ENCODE results near the gene ADSS1. TPM values are rescaled to one million over a fixed set of nuclear protein-coding genes. Genes with fewer than 3 reads are reported as not detected.

The ADSS1 gene
- polyA plus RNA-seq, 1 donor (not counting 4 experiments of a cell fraction or from before 2014, with no cell fraction given) = 1.7 TPM

DNA sequence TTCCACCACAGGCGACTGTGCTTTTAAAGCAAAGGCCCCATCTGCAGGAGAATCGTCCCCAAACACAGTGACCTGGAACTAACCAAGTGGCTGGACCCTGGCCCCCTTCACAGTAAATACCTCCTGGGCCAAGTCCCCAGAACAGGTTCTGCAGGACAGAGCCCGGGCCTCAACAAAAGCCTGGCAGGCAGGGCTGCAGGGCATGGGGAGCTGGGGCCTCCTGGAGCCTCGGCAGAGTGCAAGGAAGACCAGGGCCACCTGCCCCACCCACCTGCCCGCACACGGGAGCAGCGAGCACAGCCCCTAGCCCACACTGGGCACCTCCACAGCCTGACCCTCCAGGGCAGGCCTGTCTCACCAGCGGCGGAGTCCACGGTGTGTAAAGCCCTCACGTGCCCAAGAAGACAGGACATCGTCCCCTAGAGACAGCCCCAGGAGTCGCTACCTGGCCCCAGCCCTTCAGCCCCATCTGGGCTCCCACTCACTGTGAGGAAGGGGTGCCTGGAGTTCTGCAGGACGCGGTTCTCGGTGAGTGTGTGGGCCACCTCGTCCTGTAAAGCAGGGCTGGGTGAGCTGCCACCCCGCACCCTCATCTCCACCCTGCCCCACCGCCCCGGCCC lies 50.5 kb downstream of the ADSS1 start:
- FAIRE-seq = no peak
- dilution Hi-C loops (cut with MboI; ENCODE audit: extremely low pct_ligation_motif_present, low sequenced_read_pairs) = no loop called here
- H3K9me3 ChIP-seq (ENCODE audit: control insufficient read depth, low read depth, low read length) = no peaks in the 10 kb centered on the region
- no peak overlapping the region for H3K9ac ChIP-seq (ENCODE audit: control insufficient read depth, extremely low read depth, insufficient read depth, low read length)
- H3K4me1 ChIP-seq (ENCODE audit: control insufficient read depth, extremely low read depth, insufficient read depth, low read length) = no peaks in the 10 kb centered on the region
- H3K4me2 ChIP-seq (ENCODE audit: control insufficient read depth, extremely low read depth, insufficient read depth, low read depth, low read length) = no peak overlapping the region
- H3K36me3 ChIP-seq (ENCODE audit: control insufficient read depth in 2 of 2, extremely low read depth in 1 of 2, insufficient read depth in 2 of 2, low read length in 2 of 2) = peaks cover 26 to 29% of the 10 kb centered on the region in 2 experiments
- no peak overlapping the region for H2AFZ ChIP-seq (ENCODE audit: control insufficient read depth, low read length)
- H3K9me1 ChIP-seq (ENCODE audit: control insufficient read depth, extremely low read depth, insufficient read depth, low read length) = no peaks in the 10 kb centered on the region
- H3K79me2 ChIP-seq (ENCODE audit: control insufficient read depth, insufficient read depth, low read length) = no peaks in the 10 kb centered on the region
- no peak for TF ChIP-seq EZH2 (IDR thresholded peaks at IDR 0.05; ENCODE audit: low read length)
- TF ChIP-seq, protein P1, sequence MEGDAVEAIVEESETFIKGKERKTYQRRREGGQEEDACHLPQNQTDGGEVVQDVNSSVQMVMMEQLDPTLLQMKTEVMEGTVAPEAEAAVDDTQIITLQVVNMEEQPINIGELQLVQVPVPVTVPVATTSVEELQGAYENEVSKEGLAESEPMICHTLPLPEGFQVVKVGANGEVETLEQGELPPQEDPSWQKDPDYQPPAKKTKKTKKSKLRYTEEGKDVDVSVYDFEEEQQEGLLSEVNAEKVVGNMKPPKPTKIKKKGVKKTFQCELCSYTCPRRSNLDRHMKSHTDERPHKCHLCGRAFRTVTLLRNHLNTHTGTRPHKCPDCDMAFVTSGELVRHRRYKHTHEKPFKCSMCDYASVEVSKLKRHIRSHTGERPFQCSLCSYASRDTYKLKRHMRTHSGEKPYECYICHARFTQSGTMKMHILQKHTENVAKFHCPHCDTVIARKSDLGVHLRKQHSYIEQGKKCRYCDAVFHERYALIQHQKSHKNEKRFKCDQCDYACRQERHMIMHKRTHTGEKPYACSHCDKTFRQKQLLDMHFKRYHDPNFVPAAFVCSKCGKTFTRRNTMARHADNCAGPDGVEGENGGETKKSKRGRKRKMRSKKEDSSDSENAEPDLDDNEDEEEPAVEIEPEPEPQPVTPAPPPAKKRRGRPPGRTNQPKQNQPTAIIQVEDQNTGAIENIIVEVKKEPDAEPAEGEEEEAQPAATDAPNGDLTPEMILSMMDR (optimal IDR thresholded peaks at IDR 0.05 in 1 of 3, IDR thresholded peaks at IDR 0.05 in 1 of 3, conservative IDR thresholded peaks at IDR 0.05 in 1 of 3; ENCODE audit: extremely low read depth in 1 of 3, insufficient read depth in 2 of 3, low read length in 3 of 3) = no peak
- no peaks in the 10 kb centered on the region for H4K20me1 ChIP-seq (ENCODE audit: control insufficient read depth, extremely low read depth, insufficient read depth, low read length)
- H3K4me3 ChIP-seq (ENCODE audit: control insufficient read depth in 2 of 3, extremely low read depth in 1 of 3, insufficient read depth in 2 of 3, low read depth in 1 of 3, low read length in 3 of 3) = no peak overlapping the region
- DNase-seq (ENCODE audit: low read depth, low spot score) = no peak
- H3K27ac ChIP-seq (ENCODE audit: control insufficient read depth, insufficient read depth, low read length) = no peak overlapping the region
- H3K27me3 ChIP-seq (ENCODE audit: control insufficient read depth, extremely low read depth, insufficient read depth, low read length) = no peaks in the 10 kb centered on the region

DNA sequence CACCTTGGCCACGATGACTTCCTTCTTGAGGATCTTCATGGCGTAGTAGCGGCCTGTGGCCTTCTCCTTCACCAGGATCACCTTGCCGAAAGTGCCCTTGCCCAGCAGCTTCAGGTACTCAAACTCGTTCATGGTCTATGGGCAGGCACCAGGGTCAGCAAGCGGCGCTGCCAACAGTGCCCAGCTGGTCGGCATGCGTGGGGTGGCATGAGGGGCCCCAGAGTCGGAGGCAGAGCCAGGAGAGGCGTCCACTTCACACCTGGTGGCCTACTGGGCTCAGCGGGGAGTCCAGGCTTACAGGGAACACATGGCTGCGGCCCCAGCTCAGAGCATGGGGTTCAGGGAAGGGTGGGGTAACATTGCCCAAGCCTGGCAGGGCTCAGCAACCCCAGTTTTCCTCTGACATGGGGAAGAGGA lies 51.1 kb downstream of the ADSS1 start:
- Histone ChIP-seq H3K4me2 (ENCODE audit: control insufficient read depth, extremely low read depth, insufficient read depth, low read depth, low read length) (no peak overlapping the region), H3K9ac (ENCODE audit: control insufficient read depth, extremely low read depth, insufficient read depth, low read length) (no peak overlapping the region), H3K79me2 (ENCODE audit: control insufficient read depth, insufficient read depth, low read length) (peaks cover 2% of the 10 kb centered on the region), H3K4me1 (ENCODE audit: control insufficient read depth, extremely low read depth, insufficient read depth, low read length) (no peaks in the 10 kb centered on the region), H3K4me3 (ENCODE audit: control insufficient read depth in 2 of 3, extremely low read depth in 1 of 3, insufficient read depth in 2 of 3, low read depth in 1 of 3, low read length in 3 of 3) (no peak overlapping the region), H4K20me1 (ENCODE audit: control insufficient read depth, extremely low read depth, insufficient read depth, low read length) (peaks cover 1% of the 10 kb centered on the region), H3K9me1 (ENCODE audit: control insufficient read depth, extremely low read depth, insufficient read depth, low read length) (no peaks in the 10 kb centered on the region), H2AFZ (ENCODE audit: control insufficient read depth, low read length) (no peak overlapping the region), H3K27me3 (ENCODE audit: control insufficient read depth, extremely low read depth, insufficient read depth, low read length) (no peaks in the 10 kb centered on the region), H3K36me3 (ENCODE audit: control insufficient read depth in 2 of 2, extremely low read depth in 1 of 2, insufficient read depth in 2 of 2, low read length in 2 of 2) (peaks cover 26 to 34% of the 10 kb centered on the region in 2 experiments), H3K9me3 (ENCODE audit: control insufficient read depth, low read depth, low read length) (no peaks in the 10 kb centered on the region), H3K27ac (ENCODE audit: control insufficient read depth, insufficient read depth, low read length) (no peak overlapping the region)
- FAIRE-seq (no peak), DNase-seq (ENCODE audit: low read depth, low spot score) (no peak)
- dilution Hi-C loops (cut with MboI; ENCODE audit: extremely low pct_ligation_motif_present, low sequenced_read_pairs) = no loop called here
- no peak for TF ChIP-seq EZH2 (IDR thresholded peaks at IDR 0.05; ENCODE audit: low read length)
- TF ChIP-seq, protein P1 (optimal IDR thresholded peaks at IDR 0.05 in 1 of 3, IDR thresholded peaks at IDR 0.05 in 1 of 3, conservative IDR thresholded peaks at IDR 0.05 in 1 of 3; ENCODE audit: extremely low read depth in 1 of 3, insufficient read depth in 2 of 3, low read length in 3 of 3) = no peak

Data from keratinocyte (primary cell).